Activated CD4-positive, alpha-beta T cell treated with anti-CD3 and anti-CD28 coated beads, Interleukin-2, amount 50 U/mL, for 48 hours (primary cell): Measurements from ENCODE around the gene WDR20.
"Not testable (repeated sequence)": the region's sequence is repeated elsewhere in the genome, so short reads cannot be mapped to it uniquely, and the experiment has no call there.

Experiments used
- DNase-seq, 2 experiments: peaks; one replicate each; pipeline ENCODE4 v3.0.0-alpha.2; 2020

The WDR20 gene

DNA sequence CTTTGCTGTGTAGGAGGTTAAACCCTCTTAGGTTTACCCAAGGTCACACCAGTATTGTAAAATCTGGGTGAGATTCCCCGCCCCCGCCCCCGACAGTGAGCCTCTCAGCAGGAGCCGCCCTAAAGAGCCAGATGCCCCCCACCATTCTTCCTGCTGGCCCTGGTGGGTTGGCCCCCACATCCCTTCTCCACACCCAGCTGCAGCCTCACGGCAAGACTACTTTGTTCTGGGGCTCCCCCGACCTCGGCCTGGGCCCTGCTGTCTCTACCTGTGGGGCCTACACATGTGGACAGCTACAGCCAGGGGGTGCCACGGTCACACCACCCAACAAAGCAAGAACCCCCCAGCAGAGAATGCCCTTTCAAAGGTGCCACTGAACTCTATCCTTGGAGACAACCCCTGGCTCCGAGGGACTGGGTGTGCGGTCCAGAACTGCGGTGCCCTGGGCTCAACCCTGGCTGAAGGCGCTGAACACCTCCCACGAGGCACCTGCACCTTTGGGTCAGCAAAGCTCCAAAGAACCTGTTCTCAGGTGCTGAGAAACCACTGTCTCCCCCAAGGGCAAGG is 82.4 kb downstream of the WDR20 start:
- DNase-seq, result no peak

DNA sequence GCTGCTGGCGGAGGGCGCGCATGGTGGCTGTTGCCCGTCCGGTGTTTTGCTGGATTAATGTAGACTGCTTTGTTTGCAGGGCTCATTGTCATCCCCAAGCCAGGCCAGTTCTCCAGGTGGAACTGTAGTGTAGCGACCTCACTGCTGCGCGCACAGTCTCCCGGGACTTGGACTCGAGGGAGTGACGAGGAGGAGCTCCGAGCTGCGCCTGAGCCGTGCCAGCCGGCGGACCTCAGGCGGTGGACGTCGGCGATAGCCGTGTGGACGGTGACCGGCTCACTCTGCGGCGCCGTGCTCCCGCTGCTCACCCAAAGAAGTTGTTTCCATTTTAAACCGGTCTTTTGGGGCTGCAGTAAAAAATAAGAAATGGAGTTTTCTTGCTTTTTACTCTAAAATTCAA is 83.1 kb downstream of the WDR20 start:
- no peak for DNase-seq

DNA sequence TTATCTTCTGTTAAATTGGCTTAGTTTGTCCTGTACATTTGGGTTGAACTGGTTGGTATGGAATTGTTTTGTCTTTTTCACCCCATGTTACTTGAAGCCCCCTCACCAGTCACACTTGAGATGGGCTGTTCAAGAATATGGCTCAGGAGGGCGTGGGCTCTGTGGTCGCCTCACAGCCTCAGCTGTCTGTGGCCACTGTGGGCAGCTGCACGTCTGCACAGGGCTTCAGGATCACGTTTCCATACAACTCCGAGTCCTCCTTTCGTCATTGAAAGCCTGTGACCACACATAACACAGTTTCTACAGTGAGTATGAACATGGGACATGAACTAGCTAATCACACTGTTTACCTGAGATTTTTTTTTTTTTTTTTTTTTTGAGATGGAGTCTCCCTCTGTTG is 84.0 kb downstream of the WDR20 start:
- no peak for DNase-seq

DNA sequence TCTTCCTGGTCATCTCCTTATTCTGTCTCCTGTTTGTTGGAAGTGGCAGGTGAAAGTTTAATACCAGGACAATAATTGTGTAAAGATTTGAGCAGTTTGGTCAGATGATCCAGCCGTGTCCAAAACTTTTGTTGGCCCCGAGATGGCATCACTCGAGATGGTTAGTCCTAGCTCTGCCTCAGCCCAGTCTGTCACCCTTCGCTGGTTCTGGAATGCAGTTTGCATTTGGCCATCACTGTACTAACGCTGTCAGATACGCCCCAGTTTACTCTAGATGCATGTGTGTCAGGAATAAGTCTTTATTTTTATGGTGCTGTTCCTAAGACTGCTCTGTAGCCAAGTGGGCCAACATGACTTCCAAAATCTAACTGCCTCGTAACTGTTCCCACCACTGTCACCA is 85.7 kb downstream of the WDR20 start:
- no peak for DNase-seq

DNA sequence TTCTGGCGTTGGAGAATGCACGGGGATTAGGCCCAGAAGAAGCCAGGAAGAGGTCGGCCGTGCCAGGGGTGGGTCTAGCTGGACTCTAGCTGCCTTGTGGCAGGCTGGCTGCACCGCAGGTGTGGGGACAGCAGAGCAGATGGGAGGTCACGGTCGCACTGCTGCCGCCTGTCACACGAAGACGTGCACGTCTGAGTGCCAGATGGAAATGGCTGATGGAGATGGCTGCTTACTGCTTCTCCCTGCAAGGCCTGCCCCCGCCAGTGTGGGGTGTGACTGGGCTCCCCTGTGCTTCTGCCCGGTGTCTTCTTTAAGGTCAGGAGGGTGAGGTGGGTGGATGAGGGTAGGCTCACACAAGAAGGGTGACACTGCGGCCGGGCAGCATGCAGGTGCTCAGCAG is 86.2 kb downstream of the WDR20 start:
- no peak for DNase-seq

DNA sequence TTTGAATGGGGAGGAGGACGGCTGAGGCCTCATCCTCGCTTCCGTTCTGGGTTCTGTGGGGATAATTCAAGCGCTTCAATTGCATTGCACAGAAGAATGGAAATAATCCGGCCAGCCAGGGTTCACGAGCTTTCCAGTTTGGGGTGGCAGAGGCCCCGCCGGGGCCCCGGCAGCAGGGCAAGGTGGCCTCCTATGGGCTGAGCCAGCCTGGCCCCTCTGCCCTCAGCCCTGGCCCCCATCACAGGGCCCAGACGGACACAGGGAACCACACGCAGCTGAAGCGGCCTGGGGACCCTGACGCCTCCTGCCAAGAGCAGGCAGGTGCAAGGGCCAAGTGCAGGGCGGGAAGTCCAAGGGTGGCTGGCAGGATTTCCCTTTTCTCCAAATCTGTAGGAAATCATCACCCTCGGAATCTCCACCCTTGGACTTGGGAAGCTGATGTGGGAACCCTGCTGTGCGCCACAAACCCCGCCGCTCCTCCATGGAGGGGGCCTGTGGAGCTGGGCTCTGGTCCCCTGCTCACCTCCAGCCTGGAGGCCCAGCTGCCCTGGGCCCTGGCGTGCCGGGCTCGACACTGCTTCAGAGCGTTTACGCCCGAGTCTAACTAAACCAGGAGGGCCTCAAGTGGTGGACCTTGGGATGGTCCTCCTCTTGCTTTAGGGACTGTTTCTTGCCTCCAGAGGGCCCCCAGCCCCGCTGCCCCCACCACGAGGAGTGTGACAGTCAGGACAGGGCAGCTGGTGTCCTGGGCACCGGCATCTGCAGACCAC is 86.8 kb downstream of the WDR20 start:
- no peak for DNase-seq

DNA sequence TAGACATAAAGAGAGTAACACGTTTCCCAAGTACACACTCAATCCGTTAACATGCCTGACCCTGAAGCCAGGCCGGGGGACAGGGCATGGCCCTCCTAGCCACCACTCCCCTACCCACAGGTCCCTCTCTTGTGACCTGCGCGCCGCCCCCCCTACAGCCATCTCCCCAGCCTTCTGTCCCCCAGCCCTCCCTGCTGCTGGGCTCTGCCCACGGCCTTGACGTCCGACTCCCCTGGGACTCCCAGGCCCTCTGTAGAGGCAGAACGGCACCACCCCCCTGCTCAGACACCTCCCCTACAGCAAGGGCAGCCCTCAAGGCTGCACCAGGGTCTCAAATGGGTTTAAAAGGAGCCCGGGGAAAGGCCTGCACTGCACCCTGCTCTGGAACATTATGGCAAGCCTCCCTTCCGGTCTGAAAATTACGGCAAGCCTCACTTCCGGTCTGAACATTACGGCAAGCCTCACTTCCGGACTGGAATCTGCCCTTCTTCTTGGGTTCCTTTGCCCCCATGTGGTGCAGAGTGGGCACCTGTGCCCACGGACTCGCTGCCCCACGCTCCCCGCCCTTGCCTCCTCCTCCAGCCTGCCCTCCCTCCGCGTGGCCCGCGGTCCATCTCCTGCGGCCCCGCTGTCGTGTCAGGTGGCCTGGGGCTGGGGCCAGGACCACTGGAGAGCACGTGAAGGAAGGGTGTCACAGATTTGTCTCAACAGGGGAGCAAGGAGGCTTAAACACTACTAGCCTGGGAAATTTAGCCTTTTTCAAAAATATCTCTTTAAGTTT is 87.7 kb downstream of the WDR20 start:
- DNase-seq, result no peak

DNA sequence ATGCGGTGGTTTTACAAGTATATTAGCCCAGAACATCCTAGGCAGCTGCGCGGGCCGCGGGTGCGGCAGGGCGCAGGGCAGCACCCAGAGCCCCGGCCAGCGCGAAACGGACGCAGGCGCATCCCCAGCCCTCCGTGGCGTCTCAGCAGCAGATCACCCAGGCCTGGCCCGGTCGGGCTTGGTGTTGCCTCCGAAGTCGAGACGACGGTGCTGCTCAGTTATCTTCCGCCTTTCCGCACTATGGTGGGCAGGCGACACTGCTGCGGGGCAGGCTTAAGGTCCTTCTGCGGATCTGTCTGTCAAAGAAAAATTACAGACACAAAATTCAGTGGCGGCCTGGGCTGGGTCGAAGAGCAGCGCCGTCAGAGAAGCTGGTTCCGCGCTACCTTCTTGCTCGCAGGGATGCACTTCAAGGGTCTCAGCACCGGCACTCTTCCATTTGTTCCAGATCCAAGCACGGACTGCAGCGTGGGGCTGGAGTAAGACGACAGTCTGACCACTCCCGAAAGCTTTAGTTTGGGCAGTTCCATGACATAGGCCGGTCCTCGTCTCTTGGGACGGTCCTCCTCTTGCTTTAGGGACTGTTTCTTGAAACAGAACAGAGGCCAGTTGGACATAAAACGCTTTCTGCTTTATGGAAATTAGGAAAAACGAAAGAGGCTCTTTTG is 89.5 kb downstream of the WDR20 start:
- no peak for DNase-seq

DNA sequence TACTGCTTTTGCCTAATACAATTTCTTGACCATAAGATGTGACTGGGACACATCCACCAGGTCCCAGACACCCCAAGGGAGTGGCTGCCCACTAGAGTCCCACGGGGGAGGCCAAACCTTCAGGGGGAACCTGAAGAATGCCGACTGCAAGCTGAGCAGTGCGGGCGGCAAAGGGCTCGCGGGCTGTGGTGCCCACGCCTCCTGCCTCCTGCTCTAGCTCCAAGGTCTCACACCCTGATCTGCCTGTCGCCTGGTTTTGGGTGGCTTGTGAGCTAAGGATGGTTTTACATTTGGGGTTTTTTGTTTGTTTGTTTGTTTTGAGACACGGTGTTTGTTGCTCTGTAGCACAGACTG is 90.0 kb downstream of the WDR20 start:
- no peak for DNase-seq

DNA sequence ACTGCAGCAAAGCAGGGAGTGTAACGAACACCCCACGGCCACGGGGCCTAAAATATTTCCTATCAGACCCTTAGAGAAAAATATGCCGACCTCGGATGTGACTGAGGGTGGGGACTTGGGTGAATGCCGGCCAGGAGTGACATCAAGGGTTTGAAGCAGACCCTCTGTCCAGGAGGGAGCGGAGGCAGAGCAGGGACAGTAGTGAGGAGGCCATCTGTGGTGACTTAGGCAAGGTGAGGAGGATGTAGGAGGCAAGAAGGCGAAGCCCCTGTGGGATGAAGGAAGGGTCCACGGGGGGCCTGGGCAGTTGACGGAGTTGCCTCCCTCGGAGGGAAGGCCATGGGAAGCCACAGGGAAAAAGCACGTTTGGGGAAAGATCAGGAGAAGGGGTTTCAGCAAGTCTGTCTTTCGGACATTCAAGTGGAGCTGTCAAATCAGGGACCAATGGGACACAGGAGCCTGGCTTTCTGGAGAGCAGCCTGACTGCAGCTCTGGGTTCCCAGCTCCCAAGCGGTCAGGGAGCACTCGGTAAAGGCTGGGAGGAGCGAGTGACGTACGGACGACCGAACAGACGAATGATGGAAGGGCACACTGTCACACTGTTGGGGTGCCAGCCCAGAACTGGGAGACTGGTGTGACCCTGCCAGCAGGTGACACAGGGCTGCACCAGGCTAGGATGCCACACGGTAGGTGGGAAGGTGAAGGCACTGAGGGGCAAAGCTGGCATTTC is 90.9 kb downstream of the WDR20 start:
- no peak for DNase-seq

DNA sequence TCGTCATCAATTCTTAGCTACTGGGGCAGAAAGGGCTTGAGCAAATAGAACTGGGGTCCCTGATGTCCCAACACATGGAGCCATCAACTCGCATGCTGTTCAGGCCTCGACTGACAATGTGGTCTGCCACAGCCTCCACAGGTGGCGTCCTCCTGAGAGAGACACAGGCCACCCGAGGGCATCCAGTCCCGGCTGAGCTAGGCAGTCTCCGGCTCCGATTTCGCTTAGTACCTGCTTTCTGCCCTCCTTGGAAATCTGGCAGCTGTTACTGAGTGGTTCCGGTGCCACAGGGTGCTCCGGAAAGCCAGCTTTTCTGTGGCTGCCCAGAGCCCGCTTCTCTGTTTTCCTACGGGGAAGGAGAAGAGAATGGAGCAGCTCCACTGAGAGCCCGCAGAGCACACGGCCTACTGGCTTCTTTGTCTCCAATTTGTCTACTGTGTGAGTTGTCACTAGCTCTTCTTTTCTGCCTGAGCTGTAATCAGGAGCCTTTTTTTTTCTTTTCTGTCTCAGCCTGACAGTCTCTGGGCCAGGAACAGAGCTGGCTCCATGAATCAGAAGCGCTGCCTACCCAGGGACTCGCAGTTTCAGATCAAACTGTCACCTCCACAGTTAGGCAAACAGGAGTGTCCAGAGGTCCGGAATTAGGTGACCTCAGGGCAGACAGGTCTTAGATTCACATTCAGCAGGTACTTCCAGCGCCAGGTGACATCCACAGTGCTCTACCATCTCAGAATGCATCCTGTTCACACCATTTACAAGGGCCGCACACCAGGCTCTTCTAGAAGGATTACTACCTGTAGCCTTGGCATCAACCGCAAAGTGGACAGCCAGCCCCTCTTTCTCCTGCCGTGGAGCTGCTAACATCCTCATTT is 92.0 kb downstream of the WDR20 start:
- no peak for DNase-seq

DNA sequence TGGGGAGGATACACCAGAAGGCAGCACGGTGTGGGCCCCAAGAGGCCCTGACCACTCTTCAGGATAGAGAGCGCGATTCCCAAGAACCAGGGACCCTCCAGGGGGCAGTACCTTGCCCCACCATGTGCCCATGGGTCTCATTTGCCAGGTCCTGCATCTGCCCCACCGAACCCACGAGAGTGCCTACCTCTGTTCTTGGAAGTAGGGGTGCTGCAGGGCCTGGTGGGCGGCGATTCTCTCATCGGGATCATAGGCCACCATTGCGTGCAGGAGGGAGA is 92.6 kb downstream of the WDR20 start:
- no peak for DNase-seq

DNA sequence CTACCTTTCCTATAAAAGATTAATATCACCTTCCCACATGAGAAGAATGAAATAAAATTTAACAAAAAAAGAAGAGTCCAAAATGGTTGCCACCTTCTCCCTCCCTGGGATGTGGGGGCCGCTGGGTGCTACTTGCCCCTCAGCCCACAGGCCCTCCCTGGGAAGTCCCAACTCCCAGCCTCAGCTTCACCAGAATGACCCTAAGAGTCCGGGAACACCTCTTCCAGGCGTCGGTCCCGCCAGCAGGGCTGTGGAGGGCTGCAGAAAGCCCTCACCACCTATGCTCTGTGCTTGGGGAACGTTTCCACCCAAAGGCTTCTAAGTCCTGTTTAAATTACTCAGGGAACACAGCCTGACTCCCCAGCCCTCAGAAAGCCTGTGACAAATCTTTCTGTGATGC is 93.4 kb downstream of the WDR20 start:
- no peak for DNase-seq

DNA sequence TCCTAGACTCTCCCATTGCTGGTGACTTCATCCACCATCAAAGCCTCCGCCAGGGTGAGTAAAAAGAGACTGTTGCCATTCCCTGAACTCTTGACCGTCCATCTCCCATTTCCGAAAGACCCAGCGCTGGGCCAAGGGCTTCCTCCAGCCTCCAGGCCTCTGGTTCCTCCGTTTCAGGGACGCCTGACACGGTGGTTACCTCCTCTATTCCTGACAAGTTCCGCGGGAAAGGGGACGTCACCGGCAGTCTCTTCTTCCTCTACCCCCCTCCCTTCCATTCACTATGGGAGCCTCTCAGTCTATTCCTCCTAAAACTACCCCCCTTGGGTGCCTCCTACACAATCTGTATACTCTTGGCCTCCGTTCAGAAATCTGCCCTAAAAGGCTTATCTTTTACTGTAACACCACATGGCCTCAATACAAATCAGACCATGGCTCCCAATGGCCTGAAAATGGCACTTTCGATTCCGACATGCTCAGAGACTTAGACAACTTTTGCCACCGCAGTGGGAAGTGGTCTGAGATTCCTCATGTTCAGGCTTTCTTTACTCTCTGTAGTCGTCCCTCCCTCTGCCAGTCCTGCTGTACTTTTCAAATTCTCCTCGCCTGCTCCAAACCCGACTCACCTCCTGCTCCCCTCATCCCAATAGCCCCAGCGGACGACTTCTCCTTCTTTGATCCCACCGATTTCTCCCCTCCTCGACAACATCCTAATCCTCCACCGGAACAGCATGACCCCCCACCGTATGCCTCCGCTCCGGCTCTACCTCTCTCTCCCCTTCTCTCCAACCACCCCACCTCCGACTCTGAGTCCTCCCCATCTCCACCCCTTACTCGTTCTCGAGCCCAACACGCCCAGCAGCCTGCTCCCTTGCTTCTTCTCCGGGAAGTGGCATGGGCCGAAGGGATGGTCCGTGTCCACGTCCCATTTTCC is 94.9 kb downstream of the WDR20 start:
- no peak for DNase-seq

DNA sequence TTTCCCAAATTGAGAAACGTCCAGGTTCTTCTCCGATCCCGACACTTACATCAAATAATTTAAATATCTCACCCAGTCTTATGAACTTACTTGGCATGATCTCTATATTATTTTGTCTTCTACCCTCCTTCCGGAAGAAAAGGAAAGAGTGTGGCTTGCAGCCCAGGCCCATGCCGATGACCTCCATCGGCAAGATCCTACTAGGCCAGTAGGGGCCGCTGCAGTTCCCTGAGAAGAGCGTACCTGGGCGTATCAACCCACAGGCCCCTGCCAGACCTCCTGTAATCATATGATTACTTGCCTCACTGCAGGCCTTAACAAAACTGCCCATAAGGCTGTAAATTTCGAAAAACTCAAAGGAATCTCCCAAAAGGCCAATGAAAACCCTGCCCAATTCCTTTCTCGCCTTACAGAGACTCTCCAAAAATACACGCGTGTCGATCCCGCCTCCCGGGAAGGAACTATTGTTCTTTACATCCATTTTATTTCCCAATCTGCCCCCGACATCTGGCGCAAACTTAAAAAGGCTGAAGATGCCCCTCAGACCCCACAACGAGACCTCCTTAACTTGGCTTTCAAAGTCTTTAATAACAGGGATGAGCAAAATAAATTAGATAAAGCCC is 95.7 kb downstream of the WDR20 start:
- peak; percentile 83 to 89 for DNase-seq

DNA sequence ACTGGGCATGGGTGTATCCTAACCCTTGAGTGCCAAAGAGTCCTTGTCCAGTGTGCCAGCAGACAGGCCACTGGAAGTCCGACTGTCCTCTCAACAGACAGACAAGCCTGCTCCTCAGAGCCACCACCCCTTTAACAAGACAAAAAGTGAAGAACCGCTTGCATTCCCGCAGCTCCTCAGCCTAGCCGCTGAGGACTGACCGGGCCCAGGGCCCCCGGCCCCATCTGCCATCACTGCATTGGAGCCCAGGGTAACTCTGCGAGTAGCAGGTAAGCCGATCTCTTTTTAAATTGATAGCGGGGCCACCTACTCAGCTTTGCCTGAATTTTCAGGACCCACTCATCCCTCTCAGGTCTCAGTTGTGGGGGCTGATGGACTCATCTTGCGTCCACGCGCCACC is 96.3 kb downstream of the WDR20 start:
- no peak for DNase-seq

DNA sequence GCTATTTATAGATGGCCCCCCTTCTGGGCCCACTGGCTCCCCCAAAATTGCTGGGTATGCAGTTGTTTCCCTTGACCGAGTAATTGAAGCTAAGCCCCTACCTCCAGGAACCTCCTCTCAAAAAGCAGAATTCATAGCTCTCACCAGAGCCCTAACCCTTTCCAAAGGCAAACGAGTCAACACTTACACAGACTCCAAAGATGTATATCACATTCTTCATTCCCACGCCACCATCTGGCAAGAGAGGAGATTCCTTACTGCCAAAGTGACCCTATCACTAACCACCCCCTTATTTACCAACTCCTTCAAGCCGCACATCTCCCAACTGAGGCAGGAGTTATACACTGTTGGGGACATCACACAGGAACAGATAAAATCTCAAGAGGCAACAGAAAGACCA is 98.4 kb downstream of the WDR20 start:
- no peak for DNase-seq

DNA sequence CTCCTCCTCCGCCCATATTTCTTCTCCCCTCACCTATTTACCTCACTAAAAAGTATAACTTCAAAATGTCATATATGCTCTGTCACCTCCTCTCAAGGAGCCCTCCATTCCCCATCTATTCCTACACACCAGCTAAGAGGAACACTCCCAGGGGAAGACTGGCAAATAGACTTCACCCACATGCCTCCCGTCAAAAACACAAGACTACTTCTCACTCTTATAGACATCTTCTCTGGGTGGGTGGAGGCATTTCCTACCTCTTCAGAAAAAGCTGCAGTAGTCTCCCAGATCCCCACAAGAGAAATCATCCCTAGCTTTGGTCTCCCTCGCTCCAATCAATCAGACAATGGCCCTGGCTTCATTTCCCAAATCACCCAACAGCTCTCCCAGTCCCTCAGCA is 99.1 kb downstream of the WDR20 start:
- no peak for DNase-seq

DNA sequence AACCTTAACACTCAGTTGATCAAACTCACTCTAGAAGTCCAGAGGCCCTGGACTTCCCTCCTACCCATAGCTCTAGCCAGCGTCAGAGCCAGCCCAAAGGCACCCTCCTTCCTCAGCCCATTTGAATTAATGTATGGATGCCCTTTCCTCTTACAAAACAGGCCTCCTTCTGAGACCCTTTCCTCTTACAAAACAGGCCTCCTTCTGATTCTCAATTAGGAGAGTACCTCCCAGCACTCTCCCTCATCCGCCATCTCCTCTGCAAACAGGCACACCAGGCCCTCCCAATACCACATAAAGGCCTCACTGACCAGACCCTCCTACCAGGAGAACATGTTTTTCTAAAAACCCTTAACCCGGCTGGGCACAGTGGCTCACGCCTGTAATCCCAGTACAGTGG is 99.5 kb downstream of the WDR20 start:
- DNase-seq, result no peak

DNA sequence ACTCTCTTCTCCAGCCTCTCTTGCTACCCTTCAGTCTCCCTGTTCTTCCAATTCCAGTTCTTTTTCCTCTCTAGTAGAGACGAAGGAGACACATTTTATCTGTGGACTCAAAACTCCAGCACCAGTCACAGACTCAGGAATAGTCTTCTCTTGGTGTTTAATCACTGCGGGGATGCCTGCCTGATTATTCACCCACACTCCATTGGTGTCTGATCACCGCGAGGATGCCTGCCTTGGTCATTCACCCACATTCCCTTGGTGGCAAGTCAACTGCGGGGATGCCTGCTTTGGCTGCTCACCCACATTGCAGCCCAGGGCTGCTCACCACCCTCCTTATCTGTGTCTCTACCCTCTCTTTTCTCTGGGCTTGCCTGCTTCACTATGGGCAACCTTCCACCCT is 100.8 kb downstream of the WDR20 start:
- DNase-seq, result not testable (repeated sequence)

DNA sequence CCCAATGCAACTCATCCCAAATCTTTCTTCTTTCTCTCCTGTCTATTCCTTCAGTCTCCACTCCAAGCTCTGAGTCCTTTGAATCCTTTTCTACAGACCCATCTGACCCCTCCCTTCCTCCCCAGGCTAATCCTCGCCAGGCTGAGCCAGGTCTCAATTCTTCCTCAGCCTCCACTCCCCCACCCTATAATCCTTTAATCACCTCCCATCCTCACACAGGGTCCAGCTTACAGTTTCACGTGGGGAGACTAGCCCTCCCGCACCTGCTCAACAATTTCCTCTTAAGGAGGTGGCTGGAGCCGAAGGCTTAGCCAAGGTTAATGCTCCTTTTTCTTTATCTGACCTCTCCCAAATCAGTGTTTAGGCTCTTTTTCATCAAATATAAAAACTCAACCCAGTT is 101.5 kb downstream of the WDR20 start:
- no peak for DNase-seq
